HG03025 (cell line): ENCODE results near the gene RBM38.

Experiments
- ATAC-seq: cut with Tn5 transposase; IDR thresholded peaks from one replicate; pipeline ENCODE4 v1.9.1; 2021; ENCODE audit warnings: mild to moderate bottlenecking, moderate library complexity; ENCODE audit not compliant: unreplicated experiment, low FRiP score

The RBM38 gene

GRCh38 chr20:57445298-57445697 is 54.1 kb downstream of the RBM38 start:
- ATAC-seq = no peak

- no peak for ATAC-seq
These were observed 54.6 kb downstream of the RBM38 start for GRCh38 chr20:57445774-57446173.

GRCh38 chr20:57448764-57449354 is 57.7 kb downstream of the RBM38 start:
- no peak for ATAC-seq

- ATAC-seq = no peak
These were observed 58.5 kb downstream of the RBM38 start for GRCh38 chr20:57449398-57450354.

- peak; percentile 70 for ATAC-seq
These were observed 59.2 kb downstream of the RBM38 start for GRCh38 chr20:57450419-57450818.

GRCh38 chr20:57450931-57451330 is 59.7 kb downstream of the RBM38 start:
- no peak for ATAC-seq

- no peak for ATAC-seq
These were observed 60.2 kb downstream of the RBM38 start for GRCh38 chr20:57451431-57451794.

GRCh38 chr20:57451795-57452661 is 60.8 kb downstream of the RBM38 start:
- no peak for ATAC-seq

GRCh38 chr20:57455386-57455785 is 64.2 kb downstream of the RBM38 start:
- no peak for ATAC-seq

- ATAC-seq = no peak
These were observed 64.9 kb downstream of the RBM38 start for GRCh38 chr20:57456116-57456515.

GRCh38 chr20:57457243-57458095 is 66.3 kb downstream of the RBM38 start:
- no peak for ATAC-seq

GRCh38 chr20:57458400-57459160 is 67.4 kb downstream of the RBM38 start:
- ATAC-seq = no peak
